Measurements from ENCODE around the gene EXOC6B.
"Not testable (repeated sequence)": the region's sequence is repeated elsewhere in the genome, so short reads cannot be mapped to it uniquely, and the experiment has no call there.

EXOC6B gene

DNA sequence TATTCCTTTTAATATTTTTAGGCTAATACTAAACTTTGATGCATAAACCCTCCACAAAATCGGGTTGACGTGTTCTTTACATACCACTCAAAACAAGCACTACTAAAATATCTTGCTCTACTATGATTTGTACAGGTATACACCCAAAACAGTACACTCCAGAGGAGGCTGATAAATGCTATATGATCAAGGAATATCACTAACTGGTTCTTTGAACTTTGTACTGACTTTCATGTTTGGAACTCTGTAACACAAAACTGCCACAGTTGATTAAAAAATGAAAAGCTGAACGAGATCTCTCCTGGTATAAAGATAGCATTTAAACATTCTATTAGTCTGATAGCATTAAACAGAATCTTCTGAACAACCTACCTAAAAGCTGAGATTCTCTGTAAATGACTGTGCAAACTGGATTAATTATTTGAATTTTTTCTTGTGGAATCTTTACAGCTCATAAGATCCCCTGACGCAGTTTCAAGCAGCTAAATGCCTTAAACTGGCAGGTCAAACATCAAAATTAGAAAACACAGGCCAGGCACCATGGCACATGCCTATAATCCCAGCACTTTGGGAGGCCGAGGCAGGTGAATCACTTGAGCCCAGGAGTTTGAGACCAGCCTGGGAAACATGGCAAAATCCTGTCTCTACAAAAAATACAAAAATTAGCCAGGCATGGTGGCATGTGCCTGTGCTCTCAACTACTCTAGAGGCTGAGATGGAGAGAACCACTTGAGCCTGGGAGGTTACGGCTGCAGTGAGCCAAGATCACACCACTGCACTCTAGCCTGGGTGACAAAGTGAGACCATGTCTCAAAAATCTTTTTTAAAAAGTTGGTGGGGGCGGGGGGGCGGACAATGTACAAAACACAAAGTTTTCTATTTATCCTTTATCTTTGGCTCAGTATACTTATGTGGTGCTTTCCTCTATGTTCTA lies 150.6 kb downstream of the EXOC6B start:
- DNase-seq = no peak

GRCh38 chr2:72673279-72673678 lies 152.6 kb downstream of the EXOC6B start:
- no peak for DNase-seq

DNA sequence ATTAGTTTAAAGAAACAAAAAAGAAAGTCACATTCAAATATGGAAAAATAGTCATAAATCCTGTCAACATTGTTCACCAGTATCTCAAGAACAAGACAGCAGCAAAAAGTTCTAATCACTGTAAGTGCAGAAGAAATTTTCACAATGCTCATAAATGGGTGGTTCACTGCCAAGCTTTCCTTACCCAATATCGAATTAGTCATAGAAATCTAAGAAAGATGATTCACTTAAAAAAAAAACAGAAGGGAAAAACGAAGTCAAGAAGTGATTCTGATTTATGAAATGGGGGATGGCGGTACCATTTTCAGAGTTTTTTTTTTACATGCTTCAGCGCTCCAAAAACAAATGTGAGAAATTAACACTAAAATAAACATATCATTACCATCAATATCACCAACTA lies 156.7 kb downstream of the EXOC6B start:
- DNase-seq = no peak

DNA sequence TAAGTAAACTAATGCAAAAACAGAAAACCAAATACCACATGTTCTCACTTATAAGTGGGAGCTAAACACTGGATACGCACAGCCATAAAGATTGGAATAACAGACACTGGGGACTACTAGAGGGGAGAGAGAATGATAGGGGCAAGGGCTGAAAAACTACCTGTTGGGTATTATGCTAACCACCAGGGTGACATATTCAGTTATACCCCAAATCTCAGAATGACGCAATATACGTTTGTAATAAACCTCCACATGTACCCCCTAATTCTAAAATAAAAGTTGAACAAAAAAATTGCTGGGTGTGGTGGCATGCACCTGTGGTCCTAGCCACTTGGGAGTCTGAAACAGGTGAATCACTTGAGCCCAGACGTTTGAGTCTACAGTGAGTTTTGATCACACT lies 157.2 kb downstream of the EXOC6B start:
- DNase-seq = no peak

DNA sequence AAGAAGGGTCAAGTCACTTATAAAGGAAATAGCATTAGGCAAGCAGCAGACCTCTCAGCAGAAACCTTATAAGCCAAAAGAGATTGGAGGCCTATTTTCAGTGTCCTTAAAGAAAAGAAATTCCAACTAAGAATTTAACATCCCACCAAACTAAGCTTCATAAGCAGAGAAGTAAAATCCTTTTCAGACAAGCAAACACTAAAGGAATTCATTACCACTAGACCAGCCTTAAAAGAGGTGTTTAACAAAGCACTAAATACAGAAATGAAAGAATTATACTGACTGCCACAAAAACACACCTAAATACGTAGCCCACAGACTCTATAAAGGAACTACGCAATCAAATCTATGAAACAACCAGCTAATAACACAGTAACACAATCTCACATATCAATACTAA lies 160.4 kb downstream of the EXOC6B start:
- DNase-seq = no peak

GRCh38 chr2:72661985-72662384 lies 163.8 kb downstream of the EXOC6B start:
- DNase-seq = no peak

GRCh38 chr2:72649810-72650209 lies 176.0 kb downstream of the EXOC6B start:
- DNase-seq = no peak

- DNase-seq = not testable (repeated sequence)
Measured at GRCh38 chr2:72641221-72641620, 184.6 kb downstream of the EXOC6B start.

- no peak for DNase-seq
Measured at GRCh38 chr2:72638600-72639211, 187.1 kb downstream of the EXOC6B start.

GRCh38 chr2:72636210-72636609 lies 189.6 kb downstream of the EXOC6B start:
- DNase-seq = no peak

- no peak for DNase-seq
Measured at GRCh38 chr2:72630767-72631166, 195.1 kb downstream of the EXOC6B start.

DNA sequence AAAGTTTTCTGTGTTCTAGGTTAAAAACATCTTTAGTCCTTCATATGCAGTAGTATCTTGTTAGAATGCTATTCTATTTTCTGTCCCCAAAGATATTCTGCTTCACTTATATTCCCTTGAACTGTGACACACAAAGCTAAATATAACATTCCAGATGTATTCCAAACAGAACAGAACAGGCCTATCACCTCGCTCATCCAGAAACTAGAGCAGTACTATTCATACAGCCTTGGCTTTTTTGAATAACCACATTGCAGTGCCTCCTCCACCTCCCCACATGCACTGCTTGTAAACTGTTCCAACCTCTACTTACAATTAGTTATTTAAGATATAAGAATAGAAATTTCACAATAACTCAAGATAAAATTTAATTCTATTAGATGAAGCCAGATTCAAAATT lies 196.8 kb downstream of the EXOC6B start:
- no peak for DNase-seq

DNA sequence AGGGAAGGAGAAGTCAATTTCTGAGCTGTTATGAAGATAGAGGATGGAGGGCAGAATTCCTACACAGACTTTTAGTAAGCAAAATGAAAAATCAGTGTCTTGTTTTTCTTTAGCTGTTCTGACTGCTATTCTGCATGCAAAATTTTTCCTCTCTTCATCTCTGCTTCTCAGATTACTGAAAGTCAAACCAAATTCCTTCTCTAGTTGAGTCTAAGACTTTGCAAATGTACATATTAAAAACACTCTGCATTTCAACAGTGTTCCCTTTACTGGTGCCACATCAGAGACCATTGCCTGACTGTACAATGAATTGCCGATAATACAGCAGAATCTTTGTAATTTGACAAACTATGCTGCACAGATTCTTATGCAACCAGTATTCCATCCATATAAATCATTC lies 198.8 kb downstream of the EXOC6B start:
- no peak for DNase-seq

GRCh38 chr2:72625366-72625765 lies 200.5 kb downstream of the EXOC6B start:
- no peak for DNase-seq

- no peak for DNase-seq
Measured at GRCh38 chr2:72623481-72623880, 202.4 kb downstream of the EXOC6B start.

GRCh38 chr2:72619626-72620025 lies 206.2 kb downstream of the EXOC6B start:
- DNase-seq = no peak

GRCh38 chr2:72613931-72614330 lies 211.9 kb downstream of the EXOC6B start:
- no peak for DNase-seq

DNA sequence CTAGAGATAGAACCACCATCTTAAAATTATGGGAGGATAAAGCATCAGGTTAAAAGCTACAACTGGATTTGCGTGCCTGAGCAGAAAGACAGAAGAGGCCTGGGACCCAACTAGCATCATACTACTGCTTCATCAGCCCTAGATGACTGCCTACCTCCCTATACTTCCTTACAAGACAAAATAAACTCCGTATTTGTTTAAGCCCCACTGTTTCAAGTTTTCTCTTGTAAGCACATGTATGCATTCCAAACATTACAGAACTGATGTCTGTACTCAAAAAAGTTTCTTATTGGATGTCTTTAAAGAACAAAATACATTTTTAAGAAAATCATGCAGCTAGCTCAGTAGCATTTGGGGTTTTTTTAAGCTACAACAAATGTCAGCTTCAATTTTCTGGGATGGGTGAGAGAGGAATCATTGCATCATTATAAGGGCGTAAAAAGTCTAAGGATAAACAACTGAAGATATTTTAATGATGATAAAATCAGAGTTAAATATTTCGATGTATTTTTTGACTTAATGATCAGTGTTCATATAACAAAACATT lies 213.1 kb downstream of the EXOC6B start:
- no peak for DNase-seq

GRCh38 chr2:72607189-72607588 lies 218.6 kb downstream of the EXOC6B start:
- DNase-seq = no peak

- no peak for DNase-seq
Measured at GRCh38 chr2:72605836-72606442, 219.9 kb downstream of the EXOC6B start.

- no peak for DNase-seq
Measured at GRCh38 chr2:72604468-72604867, 221.4 kb downstream of the EXOC6B start.

- DNase-seq = no peak
Measured at GRCh38 chr2:72603481-72603880, 222.4 kb downstream of the EXOC6B start.

DNA sequence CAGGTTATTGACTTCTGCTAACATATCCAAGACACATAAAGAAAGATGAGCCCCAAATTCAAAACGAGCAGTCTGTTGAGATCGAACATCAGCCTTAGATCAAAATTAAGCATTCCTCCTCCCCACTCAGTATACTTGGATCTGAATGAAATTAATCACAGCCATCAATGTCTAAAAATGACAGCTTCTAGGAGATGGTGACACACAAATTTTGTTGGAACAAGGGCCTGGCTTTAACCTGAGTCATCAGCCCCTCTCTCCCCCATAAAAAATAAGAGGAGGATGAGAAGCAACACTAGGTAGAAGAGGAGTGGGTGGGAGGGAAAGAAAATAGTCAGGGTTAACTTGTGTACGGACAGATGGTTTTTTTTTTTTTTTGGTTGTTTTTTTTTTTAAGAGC lies 223.1 kb downstream of the EXOC6B start:
- DNase-seq = no peak

DNA sequence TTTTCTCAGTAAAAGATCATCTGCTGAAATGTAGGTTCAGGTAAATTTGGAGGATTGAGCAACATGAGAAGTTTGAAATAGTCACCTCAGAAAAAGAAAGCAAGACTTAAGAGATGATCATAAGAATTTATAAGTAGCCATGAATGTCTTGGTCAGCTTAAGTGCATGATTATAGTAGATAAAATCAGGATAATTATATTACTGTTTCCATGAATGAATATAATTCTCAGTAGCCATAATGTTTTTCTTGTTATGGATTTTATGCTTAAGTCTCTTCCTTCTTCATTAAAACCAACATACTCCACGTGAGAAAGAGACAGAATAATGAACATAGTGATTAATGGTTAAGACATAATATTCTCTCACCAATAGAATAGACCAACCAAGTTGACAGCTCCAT lies 223.7 kb downstream of the EXOC6B start:
- no peak for DNase-seq

All from NCI-H2171 (cell line).